Adrenal gland (tissue), 12 donors: ENCODE results near the gene SMAD7. TPM values are rescaled to one million over a fixed set of nuclear protein-coding genes. Genes with fewer than 3 reads are reported as not detected.

Experiments used
- DNase-seq, 7 donors: peaks; one replicate each; pipeline ENCODE4 v3.0.0-alpha.2; 2019 to 2020
- H3K27ac ChIP-seq, 5 donors: fragments of 200-600 bp; sonication (generic) in 4 of 5; 1 replicate in 3 of 5; 2 replicates in 2 of 5; pipeline versions ENCODE4 v1.5.1 to v1.8.0; 2016 to 2020; ENCODE audit warnings: mild to moderate bottlenecking in 1 of 5
- H3K27me3 ChIP-seq: fragments of 200-600 bp; 2 replicates; pipeline ENCODE4 v1.8.0; 2021
- H3K36me3 ChIP-seq, 2 donors: fragments of 200-600 bp; replicated peaks in 1 of 2; 1 replicate in 1 of 2; 2 replicates in 1 of 2; pipeline versions ENCODE4 v1.5.1 to v1.8.0; 2018 to 2022
- H3K4me1 ChIP-seq, 2 donors: fragments of 200-600 bp; replicated peaks in 1 of 2; 1 replicate in 1 of 2; 2 replicates in 1 of 2; pipeline versions ENCODE4 v1.5.1 to v1.8.0; 2018 to 2021
- H3K4me3 ChIP-seq, 4 donors: fragments of 200-600 bp; sonication (generic) in 3 of 4; one replicate each; pipeline ENCODE4 v1.5.1; 2016 to 2018
- H3K9me3 ChIP-seq, 3 donors: fragments of 200-600 bp; sonication (generic) in 1 of 3; replicated peaks in 1 of 3; 1 replicate in 2 of 3; 2 replicates in 1 of 3; pipeline versions ENCODE4 v1.5.1 to v1.8.0; 2016 to 2021
- CTCF ChIP-seq, 6 experiments: fragments of 450-650 bp in 4 of 6; fragments of 200-600 bp in 2 of 6; sonication (generic) in 1 of 6; IDR thresholded peaks; 1 replicate in 5 of 6; 2 replicates in 1 of 6; pipeline versions ENCODE4 v1.5.1 to v1.8.0; 2016 to 2021; ENCODE audit warnings: antibody characterized with exemption in 6 of 6, mild to moderate bottlenecking in 2 of 6, moderate library complexity in 1 of 6
- POLR2A ChIP-seq, 2 donors: fragments of 450-650 bp; IDR thresholded peaks; one replicate each; pipeline ENCODE4 v1.6.1; 2017; ENCODE audit warnings: antibody characterized with exemption in 2 of 2, mild to moderate bottlenecking in 2 of 2, moderate library complexity in 1 of 2
- WGBS, 4 donors: extraction: QIAGEN DNeasy Blood & Tissue Kit in 2 of 4; methylation state at CpG; one replicate each; pipeline versions ENCODE4 v1.1.5 to v1.1.7; 2013 to 2017; 5-methylcytosine and 5-hydroxymethylcytosine counted together
- intact Hi-C, 2 donors: fragments of 100-400 bp; cut with DNase I; formaldehyde crosslinking; loops; one replicate each; pipeline versions ENCODE4 v1.14.1 to v1.15.0; 2022 to 2023
- polyA plus RNA-seq, 3 donors: library from polyadenylated mRNA; stranded (reverse); fragments of 200-250 nt in 2 of 3; fragments of 350-450 nt in 1 of 3; fragmentation: Illumina TruSeq in 1 of 3; extraction: RNeasy Lipid Tissue Mini Kit (QIAGEN cat#74804) in 1 of 3; gene quantifications; one replicate each; pipeline ENCODE4 v1.2.3, GENCODE V29; 2013 to 2014
- total RNA-seq, 9 donors: library from RNA; depleted of rRNA in 4 of 9; stranded (reverse); fragments of >200 nt in 4 of 9; fragments of 120-200 nt in 1 of 9; fragmentation: NEBNext Ultra II Directional in 1 of 9; extraction: Animal tissue kit (Norgen Biotek cat#: 25700) in 1 of 9; gene quantifications; one replicate each; pipeline versions ENCODE4 v1.1.0 to v1.2.4, GENCODE V29; 2013 to 2023
- donor health status: healthy with polysubstance abuse.
- donor health status: Bipolar disorder and iron deficiency.
- donor health status: DM: yes; HTN: yes; CAD: no.
- donor health status: DM: no; HTN: no; CAD: no.
- donor health status: DM: no; HTN: no; CAD: no.
- donor health status: DM: yes; HTN: yes; CAD: no.

The SMAD7 gene
- total and polyA plus RNA-seq, 12 donors: 6.1 to 68.3 (median 16.8) TPM

GRCh38 chr18:48922226-48922800 is 28.5 kb downstream of the SMAD7 start:
- peaks cover 51 to 64% of the 10 kb centered on the region in 2 donors for H3K4me1 ChIP-seq
- peak overlapping the region in 1 of 4 donors; percentile 51 for H3K4me3 ChIP-seq
- H3K27me3 ChIP-seq: no peaks in the 10 kb centered on the region
- TF ChIP-seq POLR2A (IDR thresholded peaks at IDR 0.05): no peak
- TF ChIP-seq CTCF (IDR thresholded peaks at IDR 0.05): no peak
- no peak for DNase-seq
- peaks cover 0 to 17% of the 10 kb centered on the region in 2 donors for H3K36me3 ChIP-seq
- intact Hi-C loops: no loop called here
- H3K27ac ChIP-seq: peak overlapping the region in 4 of 5 donors; percentile 62 to 95 (median 72)
- H3K9me3 ChIP-seq: no peaks in the 10 kb centered on the region
- WGBS, 4 donors: 35 to 100% (median 38%) methylated on average over 1 to 7 of the region's 7 CpGs

- DNase-seq: peak in 1 of 7 donors; percentile 55
- no peaks in the 10 kb centered on the region for H3K9me3 ChIP-seq
- peaks cover 0 to 17% of the 10 kb centered on the region in 2 donors for H3K36me3 ChIP-seq
- 87 to 90% (median 89%) methylated on average over 27 to 34 of the region's 34 CpGs for WGBS, 4 donors
- no peaks in the 10 kb centered on the region for H3K27me3 ChIP-seq
- intact Hi-C loops: no loop called here
- no peak overlapping the region for H3K4me3 ChIP-seq
- peak overlapping the region in 2 of 5 donors; percentile 79 to 95 for H3K27ac ChIP-seq
- TF ChIP-seq CTCF (IDR thresholded peaks at IDR 0.05) (no peak), POLR2A (IDR thresholded peaks at IDR 0.05) (no peak)
- H3K4me1 ChIP-seq: peaks cover 44 to 57% of the 10 kb centered on the region in 2 donors
These were observed 29.2 kb downstream of the SMAD7 start for GRCh38 chr18:48921305-48922225.

- peaks cover 36 to 60% of the 10 kb centered on the region in 2 donors for H3K4me1 ChIP-seq
- no peak for TF ChIP-seq CTCF (IDR thresholded peaks at IDR 0.05)
- WGBS, 4 donors: 47 to 58% (median 54%) methylated on average over 16 of the region's 16 CpGs
- intact Hi-C loops: no loop called here
- no peaks in the 10 kb centered on the region for H3K9me3 ChIP-seq
- peak overlapping the region in 4 of 5 donors; percentile 15 to 68 (median 38) for H3K27ac ChIP-seq
- no peak overlapping the region for H3K4me3 ChIP-seq
- peak in 4 of 7 donors; percentile 56 to 65 (median 60) for DNase-seq
- H3K27me3 ChIP-seq: no peaks in the 10 kb centered on the region
- H3K36me3 ChIP-seq: peaks cover 0 to 17% of the 10 kb centered on the region in 2 donors
These were observed 30.2 kb downstream of the SMAD7 start for GRCh38 chr18:48920408-48921038.

GRCh38 chr18:48919547-48919946 is 31.2 kb downstream of the SMAD7 start:
- DNase-seq: no peak
- 73 to 82% (median 77%) methylated on average over 3 of the region's 3 CpGs for WGBS, 4 donors
- TF ChIP-seq POLR2A (IDR thresholded peaks at IDR 0.05) (no peak), CTCF (IDR thresholded peaks at IDR 0.05) (no peak)
- peaks cover 26 to 60% of the 10 kb centered on the region in 2 donors for H3K4me1 ChIP-seq
- intact Hi-C loops: no loop called here
- H3K36me3 ChIP-seq: peaks cover 0 to 17% of the 10 kb centered on the region in 2 donors
- no peak overlapping the region for H3K27ac ChIP-seq
- H3K9me3 ChIP-seq: no peaks in the 10 kb centered on the region
- H3K27me3 ChIP-seq: no peaks in the 10 kb centered on the region
- H3K4me3 ChIP-seq: no peak overlapping the region
